ENCODE data around the gene TOMT.
"Not testable (repeated sequence)": the region's sequence is repeated elsewhere in the genome, so short reads cannot be mapped to it uniquely, and the experiment has no call there.

Gene TOMT

DNA sequence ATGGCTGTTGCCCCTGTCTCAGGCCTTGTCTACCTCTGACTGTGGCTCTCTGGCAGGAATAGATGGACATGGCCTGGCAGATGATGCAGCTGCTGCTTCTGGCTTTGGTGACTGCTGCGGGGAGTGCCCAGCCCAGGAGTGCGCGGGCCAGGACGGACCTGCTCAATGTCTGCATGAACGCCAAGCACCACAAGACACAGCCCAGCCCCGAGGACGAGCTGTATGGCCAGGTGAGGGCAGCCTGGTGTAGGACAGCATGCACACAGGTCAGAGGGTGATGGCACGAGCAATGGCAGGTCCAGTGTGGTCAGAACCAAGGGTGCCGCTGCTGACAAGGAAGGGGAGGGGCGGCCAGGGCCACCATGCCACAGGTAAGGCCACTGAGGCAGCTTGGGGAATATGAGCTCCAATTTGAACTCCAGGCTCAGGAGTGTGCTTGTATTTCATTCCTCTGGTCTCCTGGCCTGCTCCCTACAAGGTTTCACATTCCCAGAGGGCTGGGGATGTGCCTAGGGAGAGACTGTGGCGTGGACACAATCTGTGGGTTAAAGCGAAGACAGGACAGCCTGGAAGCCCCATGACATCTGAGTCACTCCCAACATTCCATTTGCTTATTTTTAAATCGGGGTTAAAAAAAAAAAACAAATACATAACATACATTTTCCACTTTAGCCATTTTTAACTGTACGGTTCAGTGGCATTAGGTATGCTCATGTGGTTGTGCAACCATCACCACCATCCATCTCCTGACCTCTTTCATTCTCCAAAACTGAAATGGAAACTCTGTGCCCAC lies 30.4 kb downstream of the TOMT start:
- no peaks in the 10 kb centered on the region for H3K4me1 ChIP-seq
- no peaks in the 10 kb centered on the region for H3K36me3 ChIP-seq
- H3K9me3 ChIP-seq = no peaks in the 10 kb centered on the region
- no peak overlapping the region for H3K4me3 ChIP-seq (ENCODE audit: low read depth, low read length)
- DNase-seq = no peak
- H3K27me3 ChIP-seq = no peaks in the 10 kb centered on the region; the same call in 1 of the 2 replicates
- TF ChIP-seq, protein P1, sequence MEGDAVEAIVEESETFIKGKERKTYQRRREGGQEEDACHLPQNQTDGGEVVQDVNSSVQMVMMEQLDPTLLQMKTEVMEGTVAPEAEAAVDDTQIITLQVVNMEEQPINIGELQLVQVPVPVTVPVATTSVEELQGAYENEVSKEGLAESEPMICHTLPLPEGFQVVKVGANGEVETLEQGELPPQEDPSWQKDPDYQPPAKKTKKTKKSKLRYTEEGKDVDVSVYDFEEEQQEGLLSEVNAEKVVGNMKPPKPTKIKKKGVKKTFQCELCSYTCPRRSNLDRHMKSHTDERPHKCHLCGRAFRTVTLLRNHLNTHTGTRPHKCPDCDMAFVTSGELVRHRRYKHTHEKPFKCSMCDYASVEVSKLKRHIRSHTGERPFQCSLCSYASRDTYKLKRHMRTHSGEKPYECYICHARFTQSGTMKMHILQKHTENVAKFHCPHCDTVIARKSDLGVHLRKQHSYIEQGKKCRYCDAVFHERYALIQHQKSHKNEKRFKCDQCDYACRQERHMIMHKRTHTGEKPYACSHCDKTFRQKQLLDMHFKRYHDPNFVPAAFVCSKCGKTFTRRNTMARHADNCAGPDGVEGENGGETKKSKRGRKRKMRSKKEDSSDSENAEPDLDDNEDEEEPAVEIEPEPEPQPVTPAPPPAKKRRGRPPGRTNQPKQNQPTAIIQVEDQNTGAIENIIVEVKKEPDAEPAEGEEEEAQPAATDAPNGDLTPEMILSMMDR (IDR thresholded peaks at IDR 0.05; ENCODE audit: low read depth, low read length) = no peak

DNA sequence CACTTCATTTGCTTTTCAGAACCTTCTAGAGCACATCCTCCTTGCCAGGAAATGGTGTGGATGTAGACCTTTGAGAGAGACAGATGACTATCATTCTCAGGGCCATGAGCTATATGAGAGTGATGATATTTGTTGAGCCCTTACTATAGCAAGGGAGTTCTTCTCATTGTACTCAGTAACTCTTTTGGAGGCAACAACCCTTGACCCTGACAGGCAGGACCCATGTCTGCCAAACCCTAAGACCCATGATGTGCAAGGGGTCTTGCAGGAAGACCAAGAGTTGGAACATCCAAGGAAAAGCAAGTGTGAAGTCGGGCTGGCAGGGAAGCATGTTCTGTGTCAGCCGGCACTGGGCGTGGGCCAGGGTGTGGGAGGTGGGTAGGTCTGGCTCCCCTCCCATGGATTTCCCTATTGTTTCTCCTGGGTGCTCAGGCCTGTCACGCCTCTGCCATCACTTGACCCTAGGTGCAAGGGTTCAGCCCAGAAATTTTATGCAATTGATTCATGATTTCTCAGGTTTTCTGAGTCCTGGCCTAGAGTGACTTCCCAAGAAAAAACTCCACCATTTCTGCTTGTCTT lies 31.0 kb downstream of the TOMT start:
- no peaks in the 10 kb centered on the region for H3K4me1 ChIP-seq
- H3K4me3 ChIP-seq (ENCODE audit: low read depth, low read length) = no peak overlapping the region
- no peaks in the 10 kb centered on the region for H3K9me3 ChIP-seq
- H3K27me3 ChIP-seq = no peaks in the 10 kb centered on the region; the same call in 1 of the 2 replicates
- H3K36me3 ChIP-seq = no peaks in the 10 kb centered on the region
- no peak for DNase-seq
- TF ChIP-seq, protein P1 (IDR thresholded peaks at IDR 0.05; ENCODE audit: low read depth, low read length) = no peak

DNA sequence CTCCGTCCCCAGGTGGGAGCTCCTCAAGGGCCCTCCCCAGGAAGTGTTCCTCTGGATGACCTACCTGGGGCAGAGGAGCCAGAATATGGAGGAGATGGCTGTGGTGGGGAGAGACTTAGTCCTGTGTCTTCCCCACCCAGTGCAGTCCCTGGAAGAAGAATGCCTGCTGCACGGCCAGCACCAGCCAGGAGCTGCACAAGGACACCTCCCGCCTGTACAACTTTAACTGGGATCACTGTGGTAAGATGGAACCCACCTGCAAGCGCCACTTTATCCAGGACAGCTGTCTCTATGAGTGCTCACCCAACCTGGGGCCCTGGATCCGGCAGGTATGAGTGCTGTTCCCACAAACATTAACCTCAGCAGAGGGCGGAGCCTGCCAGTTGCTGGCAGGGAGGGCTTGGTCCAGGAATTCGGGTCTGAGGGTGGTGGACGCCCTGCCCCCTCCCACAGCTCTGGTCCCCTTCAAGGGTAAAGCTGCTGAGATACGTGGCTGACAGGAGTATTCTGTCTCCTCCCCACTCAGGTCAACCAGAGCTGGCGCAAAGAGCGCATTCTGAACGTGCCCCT lies 33.2 kb downstream of the TOMT start:
- Histone ChIP-seq H3K4me3 (ENCODE audit: low read depth, low read length) (no peak overlapping the region), H3K36me3 (no peaks in the 10 kb centered on the region), H3K9me3 (no peaks in the 10 kb centered on the region), H3K27me3 (no peaks in the 10 kb centered on the region), H3K4me1 (no peaks in the 10 kb centered on the region)
- no peak for DNase-seq
- TF ChIP-seq, protein P1 (IDR thresholded peaks at IDR 0.05; ENCODE audit: low read depth, low read length) = no peak

DNA sequence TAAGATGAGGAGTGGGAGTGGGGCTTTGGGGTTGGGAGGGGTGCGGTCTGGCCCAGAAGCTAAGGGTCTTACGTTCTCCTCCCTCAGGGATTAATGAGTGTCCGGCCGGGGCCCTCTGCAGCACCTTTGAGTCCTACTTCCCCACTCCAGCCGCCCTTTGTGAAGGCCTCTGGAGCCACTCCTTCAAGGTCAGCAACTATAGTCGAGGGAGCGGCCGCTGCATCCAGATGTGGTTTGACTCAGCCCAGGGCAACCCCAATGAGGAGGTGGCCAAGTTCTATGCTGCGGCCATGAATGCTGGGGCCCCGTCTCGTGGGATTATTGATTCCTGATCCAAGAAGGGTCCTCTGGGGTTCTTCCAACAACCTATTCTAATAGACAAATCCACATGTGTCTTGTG lies 33.8 kb downstream of the TOMT start:
- no peak for DNase-seq
- Histone ChIP-seq H3K9me3 (no peaks in the 10 kb centered on the region), H3K4me1 (no peaks in the 10 kb centered on the region), H3K4me3 (ENCODE audit: low read depth, low read length) (no peak overlapping the region), H3K36me3 (no peaks in the 10 kb centered on the region), H3K27me3 (no peaks in the 10 kb centered on the region)
- TF ChIP-seq, protein P1 (IDR thresholded peaks at IDR 0.05; ENCODE audit: low read depth, low read length) = no peak

DNA sequence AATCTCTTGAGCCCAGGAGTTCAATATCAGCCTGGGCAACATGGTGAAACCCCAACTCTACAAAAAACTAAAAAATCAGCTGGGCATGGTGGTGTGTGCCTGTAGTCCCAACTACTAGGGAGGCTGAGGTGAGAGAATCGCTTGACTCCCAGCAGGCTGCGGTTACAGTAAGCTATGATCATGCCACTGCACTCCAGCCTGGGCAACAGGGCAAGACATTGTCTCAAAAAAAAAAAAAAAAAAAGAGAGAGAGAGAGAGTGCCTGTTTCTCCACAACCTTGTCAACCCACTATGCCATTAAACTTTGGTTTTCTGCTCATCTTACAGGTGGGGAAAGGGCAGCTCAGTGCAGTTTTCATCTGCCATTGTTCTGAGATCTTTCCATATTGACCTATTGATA lies 34.9 kb downstream of the TOMT start:
- DNase-seq = no peak
- Histone ChIP-seq H3K36me3 (no peaks in the 10 kb centered on the region), H3K27me3 (no peaks in the 10 kb centered on the region), H3K9me3 (no peaks in the 10 kb centered on the region), H3K4me1 (no peaks in the 10 kb centered on the region), H3K4me3 (ENCODE audit: low read depth, low read length) (no peak overlapping the region)
- TF ChIP-seq, protein P1 (IDR thresholded peaks at IDR 0.05; ENCODE audit: low read depth, low read length) = no peak

DNA sequence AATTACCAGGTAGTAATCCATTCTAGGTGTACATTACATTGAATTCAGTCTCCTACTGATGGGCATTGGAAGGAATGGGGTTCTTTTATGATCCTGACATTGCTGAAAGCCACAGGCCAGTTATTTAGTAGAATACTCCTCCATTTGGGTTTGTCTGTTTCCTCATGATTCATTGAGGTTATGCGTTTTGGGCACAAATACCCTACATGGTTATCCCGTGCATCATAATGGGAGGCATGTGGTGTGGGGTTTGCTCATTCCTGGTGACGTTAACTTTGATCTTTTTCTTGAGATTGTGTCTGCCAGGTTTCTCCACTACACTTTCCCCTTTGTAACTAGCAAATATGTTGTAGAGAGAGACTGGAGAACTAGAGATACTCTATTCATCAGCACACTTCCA lies 35.3 kb downstream of the TOMT start:
- TF ChIP-seq, protein P1 (IDR thresholded peaks at IDR 0.05; ENCODE audit: low read depth, low read length) = no peak
- Histone ChIP-seq H3K27me3 (no peaks in the 10 kb centered on the region), H3K4me1 (no peaks in the 10 kb centered on the region), H3K4me3 (ENCODE audit: low read depth, low read length) (no peak overlapping the region), H3K36me3 (no peaks in the 10 kb centered on the region), H3K9me3 (no peaks in the 10 kb centered on the region)
- no peak for DNase-seq

DNA sequence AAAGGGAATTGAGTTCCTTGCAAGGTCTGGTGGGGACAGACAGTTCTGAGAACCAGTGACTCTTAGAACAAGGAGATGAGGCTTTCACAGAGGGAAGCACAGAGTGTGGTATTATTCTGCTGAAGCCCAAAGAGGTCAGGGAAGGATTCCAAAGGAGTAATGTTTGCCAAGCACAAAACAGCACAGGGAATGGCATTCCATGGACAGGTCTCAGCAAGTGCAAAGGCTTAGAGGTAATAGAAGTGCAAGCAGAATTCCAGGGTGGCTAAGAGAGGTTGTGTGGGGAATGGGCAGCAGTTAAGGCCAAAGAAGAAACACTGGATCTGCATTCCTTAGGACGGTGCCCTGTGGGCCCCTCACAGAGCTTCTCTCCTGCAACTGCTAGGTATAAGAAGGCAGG lies 36.4 kb downstream of the TOMT start:
- not testable (repeated sequence) for H3K9me3 ChIP-seq; H3K27me3 ChIP-seq; H3K4me1 ChIP-seq; H3K4me3 ChIP-seq (ENCODE audit: low read depth, low read length); H3K36me3 ChIP-seq; DNase-seq

DNA sequence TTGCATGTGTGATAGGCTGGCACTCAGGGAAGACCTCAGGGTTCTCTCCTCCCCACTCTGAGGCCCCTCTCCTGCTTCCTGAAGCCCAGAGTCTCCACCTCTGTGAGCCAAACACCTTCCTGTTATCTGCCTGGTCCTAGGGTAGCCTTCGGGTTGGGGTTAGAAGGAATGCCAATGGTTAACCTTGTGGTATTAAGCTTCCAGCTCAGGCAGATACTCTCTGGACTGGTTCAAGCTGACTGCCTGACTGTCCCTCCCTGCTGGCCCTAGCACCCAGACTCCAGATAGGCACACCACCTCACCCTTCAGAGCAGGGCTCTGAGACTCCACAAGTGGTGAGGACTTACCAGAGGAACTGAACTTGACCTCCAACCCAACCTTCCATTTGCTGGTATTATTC lies 36.8 kb downstream of the TOMT start:
- H3K4me1 ChIP-seq; H3K4me3 ChIP-seq (ENCODE audit: low read depth, low read length); H3K27me3 ChIP-seq; DNase-seq; H3K9me3 ChIP-seq; H3K36me3 ChIP-seq: not testable (repeated sequence)

Data from BE2C (cell line).